ENCODE measurements around the gene PRR9. TPM values are rescaled to one million over a fixed set of nuclear protein-coding genes. Genes with fewer than 3 reads are reported as not detected.
A peak's percentile ranks its signal among the peaks of the same experiment; 100 is the strongest.

Gene PRR9
- total and polyA plus RNA-seq, 8 donors = not detected

GRCh38 chr1:153232553-153232952 is 15.2 kb downstream of the PRR9 start:
- intact Hi-C loops (cut with DNase I; ENCODE audit: low total_unique reads) = no loop called here
- H3K4me3 ChIP-seq = no peak overlapping the region
- DNase-seq = no peak
- H3K9me3 ChIP-seq = no peaks in the 10 kb centered on the region
- H3K36me3 ChIP-seq = no peaks in the 10 kb centered on the region
- peaks cover 0 to 14% (median 0%) of the 10 kb centered on the region in 3 donors for H3K27me3 ChIP-seq
- peak overlapping the region in 2 of 5 donors; percentile 25 to 32 for H3K27ac ChIP-seq
- peaks cover 0 to 30% (median 0%) of the 10 kb centered on the region in 4 donors for H3K4me1 ChIP-seq
- TF ChIP-seq CTCF (IDR thresholded peaks at IDR 0.05) (no peak), POLR2A (IDR thresholded peaks at IDR 0.05) (no peak), POLR2AphosphoS5 (IDR thresholded peaks at IDR 0.05) (no peak), EP300 (IDR thresholded peaks at IDR 0.05) (no peak)
- WGBS, 5 donors = 61 to 82% (median 71%) methylated on average over 3 of the region's 3 CpGs

GRCh38 chr1:153233448-153233847 is 16.1 kb downstream of the PRR9 start:
- H3K27ac ChIP-seq = peak overlapping the region in 2 of 5 donors; percentile 25 to 46
- no peaks in the 10 kb centered on the region for H3K36me3 ChIP-seq
- H3K9me3 ChIP-seq = no peaks in the 10 kb centered on the region
- no peak overlapping the region for H3K4me3 ChIP-seq
- no peak for DNase-seq
- intact Hi-C loops (cut with DNase I; ENCODE audit: low total_unique reads) = no loop called here
- H3K4me1 ChIP-seq = peaks cover 0 to 30% (median 0%) of the 10 kb centered on the region in 4 donors
- 74 to 96% (median 76%) methylated on average over 1 of the region's 1 CpG for WGBS, 5 donors
- peaks cover 0 to 6% (median 0%) of the 10 kb centered on the region in 3 donors for H3K27me3 ChIP-seq
- no peak for TF ChIP-seq POLR2AphosphoS5 (IDR thresholded peaks at IDR 0.05)
- no peak for TF ChIP-seq CTCF (IDR thresholded peaks at IDR 0.05)
- no peak for TF ChIP-seq POLR2A (IDR thresholded peaks at IDR 0.05)
- TF ChIP-seq EP300 (IDR thresholded peaks at IDR 0.05) = no peak

- H3K27ac ChIP-seq = no peak overlapping the region
- 77 to 90% (median 81%) methylated on average over 2 of the region's 2 CpGs for WGBS, 5 donors
- no peak overlapping the region for H3K4me3 ChIP-seq
- H3K9me3 ChIP-seq = no peaks in the 10 kb centered on the region
- intact Hi-C loops (cut with DNase I; ENCODE audit: low total_unique reads) = no loop called here
- peaks cover 0 to 4% (median 0%) of the 10 kb centered on the region in 4 donors for H3K4me1 ChIP-seq
- peak in 1 of 2 donors; percentile 26 for DNase-seq
- no peak for TF ChIP-seq POLR2AphosphoS5 (IDR thresholded peaks at IDR 0.05)
- no peak for TF ChIP-seq POLR2A (IDR thresholded peaks at IDR 0.05)
- no peak for TF ChIP-seq EP300 (IDR thresholded peaks at IDR 0.05)
- TF ChIP-seq CTCF (IDR thresholded peaks at IDR 0.05) = no peak
- H3K27me3 ChIP-seq = no peaks in the 10 kb centered on the region
- H3K36me3 ChIP-seq = no peaks in the 10 kb centered on the region
Observed at GRCh38 chr1:153238527-153238926, 21.1 kb downstream of the PRR9 start.

GRCh38 chr1:153242160-153242559 is 24.8 kb downstream of the PRR9 start:
- no peak overlapping the region for H3K27ac ChIP-seq

More at GRCh38 chr1:153242160-153242559, 24.8 kb downstream of the PRR9 start:
- no peak for DNase-seq
- intact Hi-C loops (cut with DNase I; ENCODE audit: low total_unique reads) = no loop called here
- Histone ChIP-seq H3K4me1 (no peaks in the 10 kb centered on the region), H3K27me3 (peaks cover 0 to 7% (median 0%) of the 10 kb centered on the region in 3 donors), H3K36me3 (no peaks in the 10 kb centered on the region), H3K9me3 (no peaks in the 10 kb centered on the region), H3K4me3 (no peak overlapping the region)
- TF ChIP-seq POLR2AphosphoS5 (IDR thresholded peaks at IDR 0.05) (no peak), EP300 (IDR thresholded peaks at IDR 0.05) (no peak), CTCF (IDR thresholded peaks at IDR 0.05) (no peak), POLR2A (IDR thresholded peaks at IDR 0.05) (no peak)
- 80 to 95% (median 89%) methylated on average over 1 of the region's 1 CpG for WGBS, 5 donors
